ENCODE data around the gene AKR1D1.

DNA sequence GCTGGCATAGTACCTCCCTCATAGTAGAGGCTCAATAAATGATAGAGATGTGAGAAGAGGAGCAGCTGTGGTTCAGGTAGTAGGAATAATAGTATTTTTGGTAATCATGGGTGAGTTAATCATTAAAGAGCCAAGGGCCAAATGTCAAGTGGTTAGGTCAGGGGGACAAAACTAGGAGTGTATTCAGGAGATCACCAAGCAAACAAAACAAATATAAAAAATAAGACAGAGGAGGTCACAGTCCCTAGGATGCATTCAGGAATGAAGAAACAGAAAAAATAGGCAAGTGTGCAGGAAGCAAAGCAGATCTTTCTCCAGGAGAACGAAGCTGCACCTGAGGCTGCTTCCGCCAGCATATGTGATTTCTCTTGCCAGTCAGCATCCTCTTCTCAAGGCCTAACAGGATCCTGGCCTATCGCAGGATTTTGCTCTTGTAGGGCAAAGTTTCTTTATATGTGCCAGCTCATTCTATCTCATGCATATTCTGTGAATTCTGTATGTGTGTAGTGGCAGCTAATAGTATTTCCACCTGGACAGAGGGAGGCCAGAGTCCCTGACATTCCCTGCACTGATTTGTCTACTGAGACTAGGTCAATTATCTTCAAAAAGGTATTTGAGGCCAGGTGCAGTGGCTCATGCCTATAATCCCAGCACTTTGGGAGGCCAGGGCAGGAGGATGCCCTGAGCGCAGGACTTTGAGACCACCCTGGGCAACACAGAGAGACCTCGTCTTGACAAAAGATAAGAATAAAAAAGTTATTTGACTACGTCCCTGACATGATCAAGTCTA, 82.7 kb downstream of the AKR1D1 start:
- TF ChIP-seq CTCF (IDR thresholded peaks at IDR 0.05; ENCODE audit: low read depth, low read length) (no peak), POLR2A (IDR thresholded peaks at IDR 0.05; ENCODE audit: extremely low read depth, insufficient read length) (no peak), MYC (IDR thresholded peaks at IDR 0.05; ENCODE audit: low read depth, low read length) (no peak), MAX (IDR thresholded peaks at IDR 0.05; ENCODE audit: low read depth, low read length) (no peak)
